ENCODE measurements around the gene MGMT.

Gene MGMT

GRCh38 chr10:129675027-129675769 lies 208.2 kb downstream of the MGMT start:
- TF ChIP-seq CTCF (IDR thresholded peaks at IDR 0.05; ENCODE audit: control insufficient read depth, extremely low read depth, insufficient read depth): no peak
- DNase-seq (ENCODE audit: low read depth): no peak
- no peak overlapping the region for H3K4me3 ChIP-seq (ENCODE audit: low read depth, low read length)

GRCh38 chr10:129676014-129676413 lies 209.0 kb downstream of the MGMT start:
- H3K4me3 ChIP-seq (ENCODE audit: low read depth, low read length): no peak overlapping the region
- TF ChIP-seq CTCF (IDR thresholded peaks at IDR 0.05; ENCODE audit: control insufficient read depth, extremely low read depth, insufficient read depth): no peak
- DNase-seq (ENCODE audit: low read depth): no peak

GRCh38 chr10:129677377-129677927 lies 210.4 kb downstream of the MGMT start:
- no peak overlapping the region for H3K4me3 ChIP-seq (ENCODE audit: low read depth, low read length)
- TF ChIP-seq CTCF (IDR thresholded peaks at IDR 0.05; ENCODE audit: control insufficient read depth, extremely low read depth, insufficient read depth): no peak
- DNase-seq (ENCODE audit: low read depth): no peak

GRCh38 chr10:129678186-129678585 lies 211.1 kb downstream of the MGMT start:
- no peak for TF ChIP-seq CTCF (IDR thresholded peaks at IDR 0.05; ENCODE audit: control insufficient read depth, extremely low read depth, insufficient read depth)
- H3K4me3 ChIP-seq (ENCODE audit: low read depth, low read length): no peak overlapping the region
- no peak for DNase-seq (ENCODE audit: low read depth)

GRCh38 chr10:129679207-129679606 lies 212.2 kb downstream of the MGMT start:
- TF ChIP-seq CTCF (IDR thresholded peaks at IDR 0.05; ENCODE audit: control insufficient read depth, extremely low read depth, insufficient read depth): no peak
- DNase-seq (ENCODE audit: low read depth): no peak

GRCh38 chr10:129680661-129681344 lies 213.8 kb downstream of the MGMT start:
- TF ChIP-seq CTCF (IDR thresholded peaks at IDR 0.05; ENCODE audit: control insufficient read depth, extremely low read depth, insufficient read depth): no peak
- DNase-seq (ENCODE audit: low read depth): no peak
- H3K4me3 ChIP-seq (ENCODE audit: low read depth, low read length): no peak overlapping the region

More at GRCh38 chr10:129679207-129679606, 212.2 kb downstream of the MGMT start:
- H3K4me3 ChIP-seq (ENCODE audit: low read depth, low read length): no peak overlapping the region
